ENCODE measurements around the gene SIRT2. TPM values are rescaled to one million over a fixed set of nuclear protein-coding genes. Genes with fewer than 3 reads are reported as not detected.

SIRT2 gene
- total RNA-seq, 1 donor from 2014 or later, result 91.3 TPM

DNA sequence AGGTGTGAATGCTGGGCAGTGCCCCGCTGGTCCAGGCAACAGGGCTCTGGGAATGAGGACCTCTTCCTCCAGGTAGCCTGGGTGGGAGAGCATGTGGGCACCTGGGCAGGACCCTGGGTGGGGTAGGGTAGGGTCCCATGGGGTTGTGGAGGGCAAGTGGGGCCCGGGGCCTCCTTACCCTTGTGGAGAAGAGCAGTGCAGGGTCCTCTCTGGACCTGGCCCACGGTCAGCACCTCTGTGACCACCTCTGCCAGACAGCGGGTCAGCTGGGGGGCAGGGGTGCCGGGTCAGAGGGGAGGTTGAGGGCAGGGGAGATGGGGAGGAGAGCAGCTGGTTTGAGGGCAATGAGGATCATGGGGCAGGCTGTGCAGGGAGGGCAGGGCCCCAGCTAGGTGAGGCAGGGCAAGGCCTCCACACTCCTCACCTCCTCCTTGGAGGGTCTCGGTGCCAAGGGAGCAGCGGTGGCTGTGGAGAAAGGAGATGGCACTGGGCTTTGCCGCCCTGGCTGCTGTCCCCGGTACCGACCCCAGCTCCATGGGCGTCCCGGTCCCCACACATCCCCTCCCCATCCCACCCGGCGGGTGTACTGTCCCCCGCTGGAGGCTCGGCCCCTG, 12.1 kb upstream of the SIRT2 start:
- TF ChIP-seq, protein P1, sequence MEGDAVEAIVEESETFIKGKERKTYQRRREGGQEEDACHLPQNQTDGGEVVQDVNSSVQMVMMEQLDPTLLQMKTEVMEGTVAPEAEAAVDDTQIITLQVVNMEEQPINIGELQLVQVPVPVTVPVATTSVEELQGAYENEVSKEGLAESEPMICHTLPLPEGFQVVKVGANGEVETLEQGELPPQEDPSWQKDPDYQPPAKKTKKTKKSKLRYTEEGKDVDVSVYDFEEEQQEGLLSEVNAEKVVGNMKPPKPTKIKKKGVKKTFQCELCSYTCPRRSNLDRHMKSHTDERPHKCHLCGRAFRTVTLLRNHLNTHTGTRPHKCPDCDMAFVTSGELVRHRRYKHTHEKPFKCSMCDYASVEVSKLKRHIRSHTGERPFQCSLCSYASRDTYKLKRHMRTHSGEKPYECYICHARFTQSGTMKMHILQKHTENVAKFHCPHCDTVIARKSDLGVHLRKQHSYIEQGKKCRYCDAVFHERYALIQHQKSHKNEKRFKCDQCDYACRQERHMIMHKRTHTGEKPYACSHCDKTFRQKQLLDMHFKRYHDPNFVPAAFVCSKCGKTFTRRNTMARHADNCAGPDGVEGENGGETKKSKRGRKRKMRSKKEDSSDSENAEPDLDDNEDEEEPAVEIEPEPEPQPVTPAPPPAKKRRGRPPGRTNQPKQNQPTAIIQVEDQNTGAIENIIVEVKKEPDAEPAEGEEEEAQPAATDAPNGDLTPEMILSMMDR (IDR thresholded peaks at IDR 0.05; ENCODE audit: partially characterized antibody, unreplicated experiment), result no peak
- Mint-ChIP-seq H3K27ac (ENCODE audit: unreplicated experiment) (no peak overlapping the region), H3K4me3 (ENCODE audit: unreplicated experiment) (no peak overlapping the region), H3K27me3 (ENCODE audit: unreplicated experiment) (peaks cover 9% of the 10 kb centered on the region), H3K9me3 (ENCODE audit: unreplicated experiment) (peaks cover 17% of the 10 kb centered on the region), H3K4me1 (ENCODE audit: low read depth, unreplicated experiment) (peaks cover 8% of the 10 kb centered on the region), H3K36me3 (ENCODE audit: unreplicated experiment) (peaks cover 10% of the 10 kb centered on the region)
- no peak for DNase-seq

DNA sequence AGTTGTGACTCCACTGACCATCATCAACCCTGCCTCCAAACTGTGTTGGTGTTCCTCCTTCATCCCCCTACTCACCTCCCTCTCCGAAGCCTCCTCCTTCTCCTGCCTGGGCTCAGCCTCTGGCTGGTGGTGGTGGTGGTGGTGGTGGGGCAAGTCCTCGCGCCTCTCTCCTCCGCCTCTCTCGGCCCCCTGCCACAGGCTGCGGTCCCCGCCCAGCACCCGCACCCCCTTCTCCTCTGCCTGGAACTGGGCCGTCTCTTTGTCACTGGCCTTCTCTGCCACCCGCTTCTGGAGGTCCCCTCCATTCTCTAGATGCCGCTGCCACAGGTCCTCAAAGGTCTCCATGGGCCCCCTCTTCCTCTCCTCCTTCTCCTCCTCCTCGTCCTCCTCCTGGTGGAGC, 11.1 kb upstream of the SIRT2 start:
- Mint-ChIP-seq H3K36me3 (ENCODE audit: unreplicated experiment) (peaks cover 10% of the 10 kb centered on the region), H3K9me3 (ENCODE audit: unreplicated experiment) (peaks cover 15% of the 10 kb centered on the region), H3K4me3 (ENCODE audit: unreplicated experiment) (peak overlapping the region; percentile 34), H3K4me1 (ENCODE audit: low read depth, unreplicated experiment) (peaks cover 8% of the 10 kb centered on the region), H3K27ac (ENCODE audit: unreplicated experiment) (peak overlapping the region; percentile 33), H3K27me3 (ENCODE audit: unreplicated experiment) (peaks cover 9% of the 10 kb centered on the region)
- no peak for DNase-seq
- TF ChIP-seq, protein P1 (IDR thresholded peaks at IDR 0.05; ENCODE audit: partially characterized antibody, unreplicated experiment), result no peak

DNA sequence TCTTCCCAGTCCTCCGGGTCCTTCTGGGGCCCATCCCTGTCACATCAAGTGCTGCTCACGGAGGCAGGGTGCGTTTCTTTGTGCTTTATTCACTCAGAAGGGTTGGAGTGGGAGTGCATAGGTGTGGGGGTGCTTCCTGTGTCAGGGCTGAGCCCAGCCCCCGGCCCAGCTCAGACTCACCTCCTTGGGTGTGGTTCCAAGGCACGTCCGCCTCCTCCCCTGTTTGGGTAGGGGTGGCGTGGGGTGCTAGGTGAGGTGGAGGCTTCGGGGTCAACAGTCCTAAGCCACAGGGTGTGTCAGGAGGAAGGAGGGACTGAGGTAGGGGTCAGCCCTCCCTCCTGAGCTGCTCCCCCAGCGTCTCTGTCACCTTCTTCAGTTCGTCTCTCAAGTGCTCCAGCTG, 9.5 kb upstream of the SIRT2 start:
- TF ChIP-seq, protein P1 (IDR thresholded peaks at IDR 0.05; ENCODE audit: partially characterized antibody, unreplicated experiment), result no peak
- peaks cover 8% of the 10 kb centered on the region for H3K27me3 Mint-ChIP-seq (ENCODE audit: unreplicated experiment)
- H3K4me1 Mint-ChIP-seq (ENCODE audit: low read depth, unreplicated experiment), result peaks cover 5% of the 10 kb centered on the region
- H3K27ac Mint-ChIP-seq (ENCODE audit: unreplicated experiment), result no peak overlapping the region
- peaks cover 15% of the 10 kb centered on the region for H3K9me3 Mint-ChIP-seq (ENCODE audit: unreplicated experiment)
- H3K36me3 Mint-ChIP-seq (ENCODE audit: unreplicated experiment), result peaks cover 10% of the 10 kb centered on the region
- no peak overlapping the region for H3K4me3 Mint-ChIP-seq (ENCODE audit: unreplicated experiment)
- DNase-seq, result no peak

DNA sequence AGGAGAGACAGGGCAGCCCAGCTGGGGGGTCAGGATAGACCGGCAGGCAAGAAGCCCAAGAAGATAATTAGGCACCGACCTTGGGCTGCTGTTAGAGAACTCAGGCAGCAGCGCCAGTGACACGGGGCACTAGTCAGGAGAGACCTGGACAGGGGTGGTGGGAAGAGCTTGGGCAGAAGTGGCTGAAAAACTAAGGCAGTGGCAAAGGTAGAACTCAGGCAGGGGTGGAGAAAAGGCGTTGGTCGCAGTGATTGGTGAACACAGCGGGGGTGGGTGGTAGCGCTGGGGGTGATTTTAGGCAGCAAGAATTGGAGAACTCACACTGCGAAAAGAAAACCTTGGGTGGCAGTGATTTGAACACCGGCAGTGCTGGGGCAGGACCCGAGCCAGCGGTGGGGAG, 8.3 kb upstream of the SIRT2 start:
- H3K27me3 Mint-ChIP-seq (ENCODE audit: unreplicated experiment), result peaks cover 3% of the 10 kb centered on the region
- H3K9me3 Mint-ChIP-seq (ENCODE audit: unreplicated experiment), result peaks cover 13% of the 10 kb centered on the region
- DNase-seq, result no peak
- H3K4me3 Mint-ChIP-seq (ENCODE audit: unreplicated experiment), result no peak overlapping the region
- peaks cover 10% of the 10 kb centered on the region for H3K36me3 Mint-ChIP-seq (ENCODE audit: unreplicated experiment)
- H3K27ac Mint-ChIP-seq (ENCODE audit: unreplicated experiment), result peak overlapping the region; percentile 15
- H3K4me1 Mint-ChIP-seq (ENCODE audit: low read depth, unreplicated experiment), result no peaks in the 10 kb centered on the region
- TF ChIP-seq, protein P1 (IDR thresholded peaks at IDR 0.05; ENCODE audit: partially characterized antibody, unreplicated experiment), result no peak

DNA sequence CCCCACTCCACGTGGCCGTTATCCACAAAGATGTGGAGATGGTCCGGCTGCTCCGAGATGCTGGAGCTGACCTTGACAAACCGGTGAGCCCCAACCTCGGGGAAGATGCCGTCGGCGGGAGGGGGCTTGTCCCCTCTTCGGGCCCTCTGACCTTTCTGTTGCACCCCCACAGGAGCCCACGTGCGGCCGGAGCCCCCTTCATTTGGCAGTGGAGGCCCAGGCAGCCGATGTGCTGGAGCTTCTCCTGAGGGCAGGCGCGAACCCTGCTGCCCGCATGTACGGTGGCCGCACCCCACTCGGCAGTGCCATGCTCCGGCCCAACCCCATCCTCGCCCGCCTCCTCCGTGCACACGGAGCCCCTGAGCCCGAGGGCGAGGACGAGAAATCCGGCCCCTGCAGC, 7.8 kb upstream of the SIRT2 start:
- H3K4me3 Mint-ChIP-seq (ENCODE audit: unreplicated experiment), result no peak overlapping the region
- H3K36me3 Mint-ChIP-seq (ENCODE audit: unreplicated experiment), result peaks cover 10% of the 10 kb centered on the region
- H3K27ac Mint-ChIP-seq (ENCODE audit: unreplicated experiment), result no peak overlapping the region
- DNase-seq, result no peak
- no peaks in the 10 kb centered on the region for H3K4me1 Mint-ChIP-seq (ENCODE audit: low read depth, unreplicated experiment)
- no peaks in the 10 kb centered on the region for H3K27me3 Mint-ChIP-seq (ENCODE audit: unreplicated experiment)
- TF ChIP-seq, protein P1 (IDR thresholded peaks at IDR 0.05; ENCODE audit: partially characterized antibody, unreplicated experiment), result no peak
- peaks cover 9% of the 10 kb centered on the region for H3K9me3 Mint-ChIP-seq (ENCODE audit: unreplicated experiment)

Measured in glutamatergic neuron (in vitro differentiated cells).